Fibroblast of lung (primary cell): ENCODE data around the gene PKD1L1.

Experiments
- EZH2 ChIP-seq: IDR thresholded peaks from 2 replicates; pipeline ENCODE4 v1.5.1; 2012; ENCODE audit warnings: low read length, control low read depth, mild to moderate bottlenecking; ENCODE audit errors: missing control alignments
- TF ChIP-seq, protein P1 (sequence below), 2 donors: IDR thresholded peaks in 1 of 2; conservative IDR thresholded peaks in 1 of 2; 1 replicate in 1 of 2; 2 replicates in 1 of 2; pipeline ENCODE4 v1.5.1; 2011 to 2012; ENCODE audit warnings: low read length in 2 of 2, control low read depth in 1 of 2, inconsistent platforms in 1 of 2, low read depth in 1 of 2, mild to moderate bottlenecking in 1 of 2

DNA sequence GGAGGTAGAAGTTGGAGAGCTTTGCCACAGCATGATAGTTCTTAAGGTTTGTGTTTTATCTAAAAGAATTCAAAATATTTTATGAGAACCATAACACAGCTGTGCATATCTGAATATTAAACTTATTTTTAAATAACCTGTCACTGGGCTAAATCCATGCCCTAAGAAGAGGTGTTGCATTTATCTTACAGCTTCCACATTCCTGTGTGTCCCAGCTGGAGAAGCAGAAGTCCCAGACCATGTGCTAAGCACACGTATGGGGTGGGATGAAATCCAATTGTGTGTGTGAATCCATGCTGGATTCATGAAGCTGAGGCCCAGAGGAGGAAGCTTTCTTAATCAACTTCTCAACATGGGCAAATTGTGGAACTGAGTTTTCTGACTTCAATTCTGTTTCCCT, 121.5 kb downstream of the PKD1L1 start:
- TF ChIP-seq, protein P1, sequence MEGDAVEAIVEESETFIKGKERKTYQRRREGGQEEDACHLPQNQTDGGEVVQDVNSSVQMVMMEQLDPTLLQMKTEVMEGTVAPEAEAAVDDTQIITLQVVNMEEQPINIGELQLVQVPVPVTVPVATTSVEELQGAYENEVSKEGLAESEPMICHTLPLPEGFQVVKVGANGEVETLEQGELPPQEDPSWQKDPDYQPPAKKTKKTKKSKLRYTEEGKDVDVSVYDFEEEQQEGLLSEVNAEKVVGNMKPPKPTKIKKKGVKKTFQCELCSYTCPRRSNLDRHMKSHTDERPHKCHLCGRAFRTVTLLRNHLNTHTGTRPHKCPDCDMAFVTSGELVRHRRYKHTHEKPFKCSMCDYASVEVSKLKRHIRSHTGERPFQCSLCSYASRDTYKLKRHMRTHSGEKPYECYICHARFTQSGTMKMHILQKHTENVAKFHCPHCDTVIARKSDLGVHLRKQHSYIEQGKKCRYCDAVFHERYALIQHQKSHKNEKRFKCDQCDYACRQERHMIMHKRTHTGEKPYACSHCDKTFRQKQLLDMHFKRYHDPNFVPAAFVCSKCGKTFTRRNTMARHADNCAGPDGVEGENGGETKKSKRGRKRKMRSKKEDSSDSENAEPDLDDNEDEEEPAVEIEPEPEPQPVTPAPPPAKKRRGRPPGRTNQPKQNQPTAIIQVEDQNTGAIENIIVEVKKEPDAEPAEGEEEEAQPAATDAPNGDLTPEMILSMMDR (conservative IDR thresholded peaks at IDR 0.05 in 1 of 2, IDR thresholded peaks at IDR 0.05 in 1 of 2; ENCODE audit: low read depth in 1 of 2, low read length in 2 of 2) = no peak
- no peak for TF ChIP-seq EZH2
